ENCODE results near the gene TAF4B. TPM values are rescaled to one million over a fixed set of nuclear protein-coding genes. Genes with fewer than 3 reads are reported as not detected.
"Not testable (repeated sequence)": the region's sequence is repeated elsewhere in the genome, so short reads cannot be mapped to it uniquely, and the experiment has no call there.

Gene TAF4B
- total RNA-seq, 4 donors from 2014 or later: 5.1 to 9.2 (median 6.7) TPM

DNA sequence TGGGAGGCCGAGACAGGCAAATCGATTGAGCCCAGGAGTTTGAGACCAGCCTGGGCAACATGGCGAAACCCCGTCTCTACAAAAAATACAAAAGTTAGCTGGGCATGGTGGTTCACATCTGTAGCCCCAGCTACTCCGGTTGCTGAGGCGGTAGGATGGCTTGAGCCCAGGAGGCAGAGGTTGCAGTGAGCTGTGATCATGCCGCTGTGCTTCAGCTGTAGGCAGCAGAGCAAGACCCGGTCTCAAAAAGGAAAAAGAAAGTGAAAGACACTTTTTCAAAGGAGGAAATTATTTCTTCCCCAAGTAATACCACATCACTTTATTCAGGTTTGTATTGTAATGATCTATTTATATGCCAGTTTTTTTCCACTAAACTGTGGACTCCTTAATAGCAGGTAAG lies 35.7 kb upstream of the TAF4B start:
- Histone ChIP-seq H3K36me3 (no peaks in the 10 kb centered on the region), H3K27me3 (no peaks in the 10 kb centered on the region), H3K9me3 (no peaks in the 10 kb centered on the region), H3K4me1 (no peaks in the 10 kb centered on the region), H3K27ac (no peak overlapping the region), H3K4me3 (no peak overlapping the region)
- in situ Hi-C loops (cut with MboI; ENCODE audit: low sequenced_read_pairs in 4 of 4): no loop called here
- DNase-seq (no peak), ATAC-seq (no peak)
- intact Hi-C loops (cut with DNase I; ENCODE audit: low total_unique reads): no loop called here
- TF ChIP-seq, protein P1, sequence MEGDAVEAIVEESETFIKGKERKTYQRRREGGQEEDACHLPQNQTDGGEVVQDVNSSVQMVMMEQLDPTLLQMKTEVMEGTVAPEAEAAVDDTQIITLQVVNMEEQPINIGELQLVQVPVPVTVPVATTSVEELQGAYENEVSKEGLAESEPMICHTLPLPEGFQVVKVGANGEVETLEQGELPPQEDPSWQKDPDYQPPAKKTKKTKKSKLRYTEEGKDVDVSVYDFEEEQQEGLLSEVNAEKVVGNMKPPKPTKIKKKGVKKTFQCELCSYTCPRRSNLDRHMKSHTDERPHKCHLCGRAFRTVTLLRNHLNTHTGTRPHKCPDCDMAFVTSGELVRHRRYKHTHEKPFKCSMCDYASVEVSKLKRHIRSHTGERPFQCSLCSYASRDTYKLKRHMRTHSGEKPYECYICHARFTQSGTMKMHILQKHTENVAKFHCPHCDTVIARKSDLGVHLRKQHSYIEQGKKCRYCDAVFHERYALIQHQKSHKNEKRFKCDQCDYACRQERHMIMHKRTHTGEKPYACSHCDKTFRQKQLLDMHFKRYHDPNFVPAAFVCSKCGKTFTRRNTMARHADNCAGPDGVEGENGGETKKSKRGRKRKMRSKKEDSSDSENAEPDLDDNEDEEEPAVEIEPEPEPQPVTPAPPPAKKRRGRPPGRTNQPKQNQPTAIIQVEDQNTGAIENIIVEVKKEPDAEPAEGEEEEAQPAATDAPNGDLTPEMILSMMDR (IDR thresholded peaks at IDR 0.05 in 4 of 5, conservative IDR thresholded peaks at IDR 0.05 in 1 of 5): no peak
- no peak for TF ChIP-seq POLR2A (IDR thresholded peaks at IDR 0.05)

DNA sequence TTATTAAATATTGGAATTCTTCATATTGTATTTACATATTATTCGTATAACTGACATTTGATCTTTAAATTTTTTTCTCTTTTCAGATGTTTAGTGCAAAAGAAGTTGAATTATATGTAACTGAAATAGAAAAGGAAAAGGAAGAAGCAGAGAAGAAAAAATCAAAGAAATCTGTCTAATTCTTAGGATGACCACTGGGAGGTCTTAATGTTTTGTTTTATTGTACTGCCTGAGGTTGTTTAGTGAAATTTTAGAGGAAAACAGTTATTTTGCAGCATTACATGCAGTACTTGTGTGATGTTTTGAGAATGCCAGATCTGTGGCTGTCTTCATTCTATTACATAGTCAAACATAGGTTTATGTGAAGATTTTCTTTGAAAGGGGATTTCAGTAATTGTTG lies 34.0 kb upstream of the TAF4B start:
- no peak overlapping the region for H3K4me3 ChIP-seq
- no peaks in the 10 kb centered on the region for H3K9me3 ChIP-seq
- in situ Hi-C loops (cut with MboI; ENCODE audit: low sequenced_read_pairs in 4 of 4): no loop called here
- DNase-seq: no peak
- intact Hi-C loops (cut with DNase I; ENCODE audit: low total_unique reads): no loop called here
- TF ChIP-seq POLR2A (IDR thresholded peaks at IDR 0.05): no peak
- TF ChIP-seq, protein P1 (IDR thresholded peaks at IDR 0.05 in 4 of 5, conservative IDR thresholded peaks at IDR 0.05 in 1 of 5): no peak
- H3K27ac ChIP-seq: no peak overlapping the region
- no peaks in the 10 kb centered on the region for H3K4me1 ChIP-seq
- H3K27me3 ChIP-seq: no peaks in the 10 kb centered on the region
- no peaks in the 10 kb centered on the region for H3K36me3 ChIP-seq
- ATAC-seq: no peak

DNA sequence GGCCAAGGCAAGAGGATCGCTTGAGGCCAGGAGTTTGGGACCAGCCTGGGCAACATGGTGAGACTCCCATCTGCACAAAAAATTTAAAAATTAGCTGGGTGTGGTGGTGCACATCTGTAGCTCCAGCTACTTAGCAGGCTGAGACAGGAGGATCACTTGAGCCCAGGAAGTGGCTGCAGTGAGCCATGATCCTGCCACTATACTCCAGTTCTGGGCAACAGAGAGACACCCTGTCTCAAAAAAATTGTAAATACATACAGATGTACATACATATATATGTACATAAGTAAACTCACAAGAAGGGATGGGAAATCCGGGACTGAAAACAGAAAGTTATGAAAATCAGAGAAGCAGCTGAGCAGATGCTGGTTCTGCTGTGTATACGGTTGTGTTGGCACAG lies 29.6 kb upstream of the TAF4B start:
- in situ Hi-C loops (cut with MboI; ENCODE audit: low sequenced_read_pairs in 4 of 4) (no loop called here), intact Hi-C loops (cut with DNase I; ENCODE audit: low total_unique reads) (no loop called here)
- Histone ChIP-seq H3K4me3 (no peak overlapping the region), H3K27me3 (no peaks in the 10 kb centered on the region), H3K9me3 (no peaks in the 10 kb centered on the region), H3K4me1 (no peaks in the 10 kb centered on the region), H3K27ac (no peak overlapping the region), H3K36me3 (no peaks in the 10 kb centered on the region)
- TF ChIP-seq, protein P1 (IDR thresholded peaks at IDR 0.05 in 4 of 5, conservative IDR thresholded peaks at IDR 0.05 in 1 of 5): no peak
- TF ChIP-seq POLR2A (IDR thresholded peaks at IDR 0.05): no peak
- ATAC-seq (no peak), DNase-seq (no peak)

DNA sequence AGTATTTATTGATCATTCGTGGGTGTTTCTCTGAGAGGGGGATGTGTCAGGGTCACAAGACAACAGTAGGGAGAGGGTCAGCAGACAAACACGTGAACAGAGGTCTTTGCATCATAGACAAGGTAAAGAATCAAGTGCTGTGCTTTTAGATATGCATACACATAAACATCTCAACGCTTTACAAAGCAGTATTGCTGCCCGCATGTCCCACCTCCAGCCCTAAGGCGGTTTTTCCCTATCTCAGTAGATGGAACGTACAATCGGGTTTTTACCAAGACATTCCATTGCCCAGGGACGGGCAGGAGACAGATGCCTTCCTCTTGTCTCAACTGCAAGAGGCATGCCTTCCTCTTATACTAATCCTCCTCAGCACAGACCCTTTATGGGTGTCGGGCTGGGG lies 24.2 kb upstream of the TAF4B start:
- H3K9me3 ChIP-seq; H3K36me3 ChIP-seq; H3K27ac ChIP-seq; H3K27me3 ChIP-seq; ATAC-seq; DNase-seq; H3K4me3 ChIP-seq; intact Hi-C loops (cut with DNase I; ENCODE audit: low total_unique reads); in situ Hi-C loops (cut with MboI; ENCODE audit: low sequenced_read_pairs in 4 of 4); H3K4me1 ChIP-seq: not testable (repeated sequence)

DNA sequence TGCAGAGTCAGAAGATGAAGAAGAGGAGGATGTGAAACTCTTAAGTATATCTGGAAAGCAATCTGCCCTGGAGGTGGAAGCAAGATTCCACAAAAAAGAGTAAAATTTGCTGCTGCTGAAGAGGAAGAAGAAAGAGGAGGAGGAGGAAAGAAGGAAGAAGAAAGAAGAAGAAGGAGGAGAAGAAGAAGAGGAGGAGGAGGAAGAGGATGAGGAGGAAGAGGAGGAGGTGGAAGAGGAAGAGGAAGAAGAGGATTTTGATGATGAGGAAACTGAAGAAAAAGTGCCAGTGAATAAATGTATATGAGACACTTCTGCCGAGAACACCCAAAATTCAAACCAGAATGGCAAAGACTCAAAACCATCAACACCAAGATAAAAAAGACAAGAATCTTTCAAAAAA lies 20.9 kb upstream of the TAF4B start:
- in situ Hi-C loops (cut with MboI; ENCODE audit: low sequenced_read_pairs in 4 of 4): no loop called here
- ATAC-seq (no peak), DNase-seq (no peak)
- Histone ChIP-seq H3K4me1 (no peaks in the 10 kb centered on the region), H3K36me3 (no peaks in the 10 kb centered on the region), H3K4me3 (no peak overlapping the region), H3K9me3 (no peaks in the 10 kb centered on the region), H3K27me3 (no peaks in the 10 kb centered on the region), H3K27ac (no peak overlapping the region)
- TF ChIP-seq, protein P1 (IDR thresholded peaks at IDR 0.05 in 4 of 5, conservative IDR thresholded peaks at IDR 0.05 in 1 of 5): no peak
- no peak for TF ChIP-seq POLR2A (IDR thresholded peaks at IDR 0.05)
- intact Hi-C loops (cut with DNase I; ENCODE audit: low total_unique reads): no loop called here

All from gastrocnemius medialis (tissue), 4 donors.